LNCAP (cell line): ENCODE data around the gene DESI1.

Source experiments
- CTCF ChIP-seq: fragments of 450-650 bp; IDR thresholded peaks from 2 replicates; pipeline ENCODE4 v1.5.1; 2017; ENCODE audit warnings: mild to moderate bottlenecking

The DESI1 gene

GRCh38 chr22:41621099-41621910, 462 bp upstream of the DESI1 start, which contains the start of gene XRCC6:
Gene XRCC6 (plus strand): TSS chr22:41621295. CDS start chr22:41622005, 710 bp downstream.
- TF ChIP-seq CTCF: no peak

GRCh38 chr22:41619979-41620588, 759 bp downstream of the DESI1 start:
- TF ChIP-seq CTCF: no peak

GRCh38 chr22:41613456-41613855, 7.4 kb downstream of the DESI1 start:
- TF ChIP-seq CTCF: no peak

GRCh38 chr22:41612603-41613306, 8.1 kb downstream of the DESI1 start:
- TF ChIP-seq CTCF: no peak

- TF ChIP-seq CTCF: no peak
Observed at GRCh38 chr22:41608386-41608785, 12.5 kb downstream of the DESI1 start.

GRCh38 chr22:41603873-41604332, 16.9 kb downstream of the DESI1 start:
- TF ChIP-seq CTCF: no peak

GRCh38 chr22:41600976-41601375, 19.9 kb downstream of the DESI1 start:
- no peak for TF ChIP-seq CTCF
